Hepatocyte (in vitro differentiated cells): Measurements from ENCODE around the gene SH3GL3. TPM values are rescaled to one million over a fixed set of nuclear protein-coding genes. Genes with fewer than 3 reads are reported as not detected.

Experiments used
- DNase-seq: peaks from one replicate; pipeline ENCODE4 v3.0.0-alpha.2; 2016; ENCODE audit warnings: low spot score
- H2AFZ ChIP-seq: fragments of 200-600 bp; sonication (generic); 2 replicates; pipeline ENCODE4 v1.6.0; 2016; ENCODE audit warnings: antibody characterized with exemption, mild to moderate bottlenecking
- H3K27ac ChIP-seq: fragments of 200-600 bp; sonication (generic); 2 replicates; pipeline ENCODE4 v1.5.1; 2016; ENCODE audit warnings: mild to moderate bottlenecking
- H3K27me3 ChIP-seq: fragments of 200-600 bp; sonication (generic); 2 replicates; pipeline ENCODE4 v1.6.1; 2016
- H3K36me3 ChIP-seq: fragments of 200-600 bp; sonication (generic); replicated peaks from 2 replicates; pipeline ENCODE4 v1.5.1; 2016; ENCODE audit warnings: low read depth; ENCODE audit not compliant: insufficient read depth
- H3K4me1 ChIP-seq: fragments of 200-600 bp; sonication (generic); 2 replicates; pipeline ENCODE4 v1.5.1; 2016; ENCODE audit warnings: mild to moderate bottlenecking, moderate library complexity; ENCODE audit not compliant: insufficient read depth
- H3K4me2 ChIP-seq: fragments of 200-600 bp; sonication (generic); 2 replicates; pipeline ENCODE4 v1.6.0; 2016
- H3K4me3 ChIP-seq: fragments of 200-600 bp; sonication (generic); 2 replicates; pipeline ENCODE4 v1.5.1; 2016; ENCODE audit warnings: mild to moderate bottlenecking
- H3K79me2 ChIP-seq: fragments of 200-600 bp; sonication (generic); 2 replicates; pipeline ENCODE4 v1.6.0; 2017; ENCODE audit warnings: mild to moderate bottlenecking
- H3K9me2 ChIP-seq: fragments of 200-600 bp; sonication (generic); replicated peaks from 2 replicates; pipeline ENCODE4 v1.6.0; 2017; ENCODE audit warnings: mild to moderate bottlenecking; ENCODE audit not compliant: insufficient read depth
- H3K9me3 ChIP-seq: fragments of 200-600 bp; sonication (generic); 2 replicates; pipeline ENCODE4 v1.5.1; 2016; ENCODE audit warnings: low read depth, mild to moderate bottlenecking
- H4K20me1 ChIP-seq: fragments of 200-600 bp; sonication (generic); 2 replicates; pipeline ENCODE4 v1.6.0; 2016; ENCODE audit warnings: mild to moderate bottlenecking; ENCODE audit not compliant: insufficient read depth, poor library complexity, severe bottlenecking
- EZH2 ChIP-seq: fragments of 200-600 bp; sonication (generic); IDR thresholded peaks from 2 replicates; pipeline ENCODE4 v1.6.1; 2016; ENCODE audit warnings: antibody characterized with exemption, mild to moderate bottlenecking, borderline replicate concordance
- EZH2phosphoT487 ChIP-seq: fragments of 200-600 bp; sonication (generic); IDR thresholded peaks from one replicate; pipeline ENCODE4 v1.6.1; 2018; ENCODE audit warnings: antibody characterized with exemption, mild to moderate bottlenecking, low read depth, moderate library complexity; ENCODE audit not compliant: unreplicated experiment, severe bottlenecking
- WGBS: methylation state at CpG from one replicate; pipeline ENCODE4 v1.1.6; 2016; ENCODE audit warnings: low lambda C conversion rate; ENCODE audit errors: missing lambda C conversion rate; 5-methylcytosine and 5-hydroxymethylcytosine counted together
- polyA plus RNA-seq: library from polyadenylated mRNA; unstranded; fragments of >200 nt; fragmentation: Nextera tagmentation; extraction: Ambion mirVana; gene quantifications from 2 replicates; pipeline ENCODE4 v1.2.1, GENCODE V29; 2016
- total RNA-seq: library from RNA; depleted of rRNA; stranded (reverse); fragments of >200 nt; gene quantifications from 2 replicates; pipeline ENCODE4 v1.2.3, GENCODE V29; 2014
- TF ChIP-seq, protein P1 (sequence below): fragments of 200-600 bp; sonication (generic); IDR thresholded peaks from 2 replicates; pipeline ENCODE4 v1.5.1; 2016; ENCODE audit warnings: antibody characterized with exemption, mild to moderate bottlenecking; ENCODE audit not compliant: poor library complexity

Gene SH3GL3
- total and polyA plus RNA-seq, 2 experiments from 2014 or later: 11.1 to 13.9 TPM

DNA sequence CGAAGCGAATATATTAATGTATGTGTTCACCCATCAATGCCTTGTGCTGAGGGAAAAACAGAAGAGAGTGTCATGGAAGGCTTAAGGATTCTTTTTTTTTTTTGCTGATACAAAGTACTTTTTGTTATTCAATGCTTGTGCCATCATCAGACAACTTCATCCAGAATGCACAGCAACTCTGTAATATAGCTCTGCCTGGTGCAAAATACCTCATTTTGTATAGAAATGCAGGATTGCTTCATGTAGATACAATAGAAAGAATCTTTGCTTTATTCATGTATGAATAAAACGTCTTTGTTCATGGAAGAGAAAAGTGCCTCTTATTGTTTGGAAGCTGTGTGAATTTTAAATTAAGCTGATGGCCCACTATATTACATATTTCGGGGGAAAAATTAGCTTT, 62.9 kb downstream of the SH3GL3 start:
- no peaks in the 10 kb centered on the region for H4K20me1 ChIP-seq
- no peak overlapping the region for H3K4me2 ChIP-seq
- no peak overlapping the region for H3K27ac ChIP-seq
- no peaks in the 10 kb centered on the region for H3K36me3 ChIP-seq
- H3K4me1 ChIP-seq: no peaks in the 10 kb centered on the region
- no peaks in the 10 kb centered on the region for H3K9me3 ChIP-seq
- H3K27me3 ChIP-seq: no peaks in the 10 kb centered on the region
- DNase-seq: no peak
- H3K79me2 ChIP-seq: no peaks in the 10 kb centered on the region
- no peaks in the 10 kb centered on the region for H3K9me2 ChIP-seq
- TF ChIP-seq EZH2phosphoT487 (no peak), EZH2 (no peak)
- TF ChIP-seq, protein P1, sequence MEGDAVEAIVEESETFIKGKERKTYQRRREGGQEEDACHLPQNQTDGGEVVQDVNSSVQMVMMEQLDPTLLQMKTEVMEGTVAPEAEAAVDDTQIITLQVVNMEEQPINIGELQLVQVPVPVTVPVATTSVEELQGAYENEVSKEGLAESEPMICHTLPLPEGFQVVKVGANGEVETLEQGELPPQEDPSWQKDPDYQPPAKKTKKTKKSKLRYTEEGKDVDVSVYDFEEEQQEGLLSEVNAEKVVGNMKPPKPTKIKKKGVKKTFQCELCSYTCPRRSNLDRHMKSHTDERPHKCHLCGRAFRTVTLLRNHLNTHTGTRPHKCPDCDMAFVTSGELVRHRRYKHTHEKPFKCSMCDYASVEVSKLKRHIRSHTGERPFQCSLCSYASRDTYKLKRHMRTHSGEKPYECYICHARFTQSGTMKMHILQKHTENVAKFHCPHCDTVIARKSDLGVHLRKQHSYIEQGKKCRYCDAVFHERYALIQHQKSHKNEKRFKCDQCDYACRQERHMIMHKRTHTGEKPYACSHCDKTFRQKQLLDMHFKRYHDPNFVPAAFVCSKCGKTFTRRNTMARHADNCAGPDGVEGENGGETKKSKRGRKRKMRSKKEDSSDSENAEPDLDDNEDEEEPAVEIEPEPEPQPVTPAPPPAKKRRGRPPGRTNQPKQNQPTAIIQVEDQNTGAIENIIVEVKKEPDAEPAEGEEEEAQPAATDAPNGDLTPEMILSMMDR: no peak
- no peak overlapping the region for H2AFZ ChIP-seq
- H3K4me3 ChIP-seq: no peak overlapping the region
- 91% methylated on average over 4 of the region's 4 CpGs for WGBS

GRCh38 chr15:83512459-83512858, 65.3 kb downstream of the SH3GL3 start:
- Histone ChIP-seq H3K27me3 (no peaks in the 10 kb centered on the region), H3K4me2 (no peak overlapping the region), H3K79me2 (no peaks in the 10 kb centered on the region), H3K4me1 (no peaks in the 10 kb centered on the region), H3K9me3 (no peaks in the 10 kb centered on the region), H2AFZ (no peak overlapping the region), H4K20me1 (no peaks in the 10 kb centered on the region), H3K36me3 (no peaks in the 10 kb centered on the region), H3K9me2 (no peaks in the 10 kb centered on the region), H3K27ac (no peak overlapping the region), H3K4me3 (no peak overlapping the region)
- no peak for DNase-seq
- TF ChIP-seq EZH2 (no peak), EZH2phosphoT487 (no peak)
- TF ChIP-seq, protein P1: no peak
- 70% methylated on average over 8 of the region's 8 CpGs for WGBS

GRCh38 chr15:83514584-83514983, 67.4 kb downstream of the SH3GL3 start:
- no peaks in the 10 kb centered on the region for H3K9me2 ChIP-seq
- no peaks in the 10 kb centered on the region for H3K79me2 ChIP-seq
- WGBS: 84% methylated on average over 4 of the region's 4 CpGs
- no peak for TF ChIP-seq EZH2
- TF ChIP-seq, protein P1: no peak
- H3K4me1 ChIP-seq: no peaks in the 10 kb centered on the region
- H3K36me3 ChIP-seq: no peaks in the 10 kb centered on the region
- H3K4me3 ChIP-seq: no peak overlapping the region
- no peaks in the 10 kb centered on the region for H3K9me3 ChIP-seq
- no peak overlapping the region for H2AFZ ChIP-seq
- H3K27me3 ChIP-seq: no peaks in the 10 kb centered on the region
- H4K20me1 ChIP-seq: no peaks in the 10 kb centered on the region
- no peak overlapping the region for H3K4me2 ChIP-seq
- no peak for DNase-seq
- no peak overlapping the region for H3K27ac ChIP-seq

DNA sequence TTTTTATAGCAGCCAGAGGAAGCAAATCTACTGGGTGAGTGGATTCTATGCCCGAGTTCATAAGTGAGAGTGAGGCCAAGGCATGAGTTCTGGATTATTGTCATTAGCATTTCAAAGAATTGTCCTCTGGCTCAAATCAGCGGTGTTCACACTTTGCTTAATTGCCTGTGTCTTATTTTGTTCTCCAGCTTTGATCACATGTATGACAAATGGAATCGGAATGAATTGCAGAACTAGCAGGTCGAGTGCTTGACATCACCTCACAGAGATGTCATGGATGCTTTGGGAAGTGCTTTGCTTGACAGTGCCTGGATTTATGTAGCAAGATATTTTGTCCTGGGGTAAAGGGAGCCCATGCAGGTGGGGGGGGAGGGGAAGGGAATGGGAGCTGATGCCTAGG, 68.0 kb downstream of the SH3GL3 start:
- WGBS: 72% methylated on average over 4 of the region's 4 CpGs
- Histone ChIP-seq H3K27me3 (no peaks in the 10 kb centered on the region), H3K36me3 (no peaks in the 10 kb centered on the region), H3K4me3 (no peak overlapping the region), H3K9me2 (no peaks in the 10 kb centered on the region), H3K9me3 (no peaks in the 10 kb centered on the region), H2AFZ (no peak overlapping the region), H4K20me1 (no peaks in the 10 kb centered on the region), H3K4me2 (no peak overlapping the region), H3K4me1 (no peaks in the 10 kb centered on the region), H3K79me2 (no peaks in the 10 kb centered on the region), H3K27ac (no peak overlapping the region)
- TF ChIP-seq EZH2 (no peak), EZH2phosphoT487 (no peak)
- TF ChIP-seq, protein P1: no peak
- no peak for DNase-seq
